HG03175 (cell line): ENCODE measurements around the gene SEL1L2.

Source experiments
- ATAC-seq: cut with Tn5 transposase; IDR thresholded peaks from one replicate; pipeline ENCODE4 v1.9.1; 2021; ENCODE audit warnings: mild to moderate bottlenecking, moderate library complexity; ENCODE audit not compliant: unreplicated experiment

The SEL1L2 gene

GRCh38 chr20:13865791-13866351, 124.5 kb downstream of the SEL1L2 start:
- ATAC-seq: no peak

DNA sequence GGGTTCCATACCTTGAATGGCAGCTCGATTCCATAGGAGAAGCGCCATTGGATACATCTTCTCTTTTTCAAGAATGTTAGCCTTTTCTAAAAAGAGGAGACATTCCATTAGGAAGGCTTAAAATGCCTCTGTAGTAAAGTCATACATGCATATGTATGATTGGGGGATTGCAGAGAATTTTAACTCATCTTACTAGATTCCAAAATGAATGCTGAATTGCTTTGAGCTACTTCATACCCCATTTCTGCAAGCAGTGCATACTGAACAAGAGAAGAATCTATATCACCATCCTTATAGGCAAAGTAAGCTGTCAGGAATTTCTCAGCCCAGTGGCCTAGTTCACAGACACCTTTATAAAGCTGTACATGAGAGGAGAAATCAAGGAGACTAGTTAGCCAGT, 125.3 kb downstream of the SEL1L2 start:
- no peak for ATAC-seq

GRCh38 chr20:13863244-13863643, 127.2 kb downstream of the SEL1L2 start:
- no peak for ATAC-seq

DNA sequence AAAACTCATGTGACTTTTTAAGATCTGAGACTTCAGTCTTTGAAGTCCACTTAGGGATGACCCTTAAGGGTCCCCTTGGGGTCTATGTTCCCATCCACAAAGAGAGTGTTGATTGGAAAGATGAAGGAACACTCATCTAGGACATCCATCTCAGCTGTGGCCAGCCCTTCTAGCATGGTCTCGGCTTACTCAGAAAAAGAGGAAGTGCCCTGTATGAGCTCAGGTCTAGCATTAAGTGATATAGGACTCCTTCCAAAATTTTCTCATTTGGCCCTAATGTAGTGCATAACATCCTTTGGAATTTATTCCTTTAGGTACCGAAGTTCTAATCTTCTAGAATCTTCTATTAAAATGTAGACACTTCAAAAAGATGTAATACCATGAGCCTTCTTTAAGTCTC, 128.2 kb downstream of the SEL1L2 start:
- ATAC-seq: no peak

DNA sequence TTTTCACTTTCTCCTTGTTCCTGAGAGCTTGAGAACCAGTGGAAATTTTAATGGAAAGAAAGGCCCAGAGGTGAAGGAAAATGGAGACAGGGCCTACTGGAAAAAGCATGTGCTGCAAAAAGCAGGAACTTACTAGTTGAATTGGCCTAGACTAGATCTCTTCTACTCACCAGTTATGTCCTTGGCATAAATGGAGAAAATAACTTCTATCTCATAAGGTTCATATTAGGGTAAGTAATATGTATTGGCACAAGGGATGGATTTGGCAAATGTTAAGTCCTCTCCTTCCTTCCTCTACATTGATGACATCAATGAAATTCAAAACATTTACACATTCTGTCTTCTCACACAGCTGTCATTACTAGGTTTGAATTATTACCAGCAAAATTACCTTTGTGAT, 131.5 kb downstream of the SEL1L2 start:
- ATAC-seq: no peak

- ATAC-seq: no peak
Measured at GRCh38 chr20:13858439-13858838, 132.0 kb downstream of the SEL1L2 start.

DNA sequence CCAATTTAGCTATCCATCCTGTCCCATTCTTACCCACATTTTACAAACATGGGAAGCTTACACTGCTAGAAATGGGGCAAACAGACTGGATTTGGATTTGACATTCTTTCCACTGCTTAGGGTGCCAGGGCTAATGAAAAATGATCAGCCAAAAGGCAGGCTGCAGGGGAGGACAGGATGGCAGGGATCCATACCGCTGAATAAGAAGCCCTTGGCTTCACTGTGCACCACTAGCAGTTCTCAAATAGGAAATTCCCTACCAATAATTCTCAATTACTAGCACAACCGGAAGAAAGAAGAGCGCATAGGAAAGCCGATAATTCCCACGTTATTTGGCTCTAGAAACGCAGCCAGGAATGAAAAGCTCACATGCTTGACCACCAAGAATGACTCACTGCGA, 132.5 kb downstream of the SEL1L2 start:
- no peak for ATAC-seq

DNA sequence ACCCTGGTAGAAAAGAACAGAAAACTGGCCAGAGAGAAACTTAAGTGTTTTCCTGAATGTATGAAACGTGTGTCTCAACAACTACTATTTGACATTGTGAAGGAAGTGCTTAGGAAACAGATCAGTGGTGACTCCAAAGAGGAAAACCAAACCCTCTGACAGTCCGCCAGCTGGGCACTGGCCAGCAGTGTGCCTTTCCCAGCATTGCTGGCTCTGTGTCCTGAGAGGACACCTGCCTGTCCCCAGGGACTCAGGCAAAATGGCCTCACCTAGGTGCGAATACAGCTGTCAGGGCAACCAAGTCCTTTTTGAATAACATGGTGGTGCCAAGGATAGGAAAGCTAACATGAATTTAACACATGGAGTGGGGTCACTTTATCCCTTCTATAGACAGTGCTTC, 133.1 kb downstream of the SEL1L2 start:
- ATAC-seq: no peak

DNA sequence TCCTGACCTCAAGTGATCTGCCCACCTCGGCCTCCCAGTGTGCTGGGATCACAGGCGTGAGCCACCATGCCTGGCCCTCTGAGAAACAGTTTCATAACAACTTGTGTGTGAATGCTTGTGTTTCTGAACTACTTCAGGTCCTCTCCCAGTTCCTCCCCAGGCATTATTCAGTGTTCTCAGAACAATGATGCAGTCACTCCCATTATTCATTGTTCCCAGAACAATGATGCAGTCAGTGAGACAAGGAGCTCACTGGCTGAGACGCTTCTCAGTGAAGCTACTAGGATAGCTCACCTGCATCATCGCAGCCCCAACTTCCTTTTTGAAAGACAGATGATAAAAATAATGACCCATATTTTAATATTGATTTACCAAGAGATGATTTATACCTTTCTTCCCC, 134.1 kb downstream of the SEL1L2 start:
- ATAC-seq: no peak

- no peak for ATAC-seq
Measured at GRCh38 chr20:13855613-13856012, 134.8 kb downstream of the SEL1L2 start.

DNA sequence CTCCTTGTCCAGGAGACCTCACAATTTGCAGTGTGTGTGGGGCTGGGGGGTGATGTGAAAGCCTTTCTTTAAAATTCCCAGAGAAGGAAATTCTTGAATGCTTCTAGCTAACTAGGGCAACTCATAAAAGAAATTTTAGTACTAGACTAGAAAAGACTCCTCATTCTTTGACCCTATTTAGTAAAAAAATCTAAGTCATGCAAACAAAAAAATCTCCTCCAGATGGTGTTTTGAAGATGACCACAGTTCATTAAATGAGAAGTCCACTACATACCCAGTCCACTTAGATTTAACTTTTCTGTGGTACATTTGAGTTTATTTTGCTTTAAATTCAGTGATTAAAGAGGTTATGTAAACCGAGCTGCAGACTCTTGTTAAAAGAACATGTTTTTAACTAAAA, 138.1 kb downstream of the SEL1L2 start:
- ATAC-seq: no peak

DNA sequence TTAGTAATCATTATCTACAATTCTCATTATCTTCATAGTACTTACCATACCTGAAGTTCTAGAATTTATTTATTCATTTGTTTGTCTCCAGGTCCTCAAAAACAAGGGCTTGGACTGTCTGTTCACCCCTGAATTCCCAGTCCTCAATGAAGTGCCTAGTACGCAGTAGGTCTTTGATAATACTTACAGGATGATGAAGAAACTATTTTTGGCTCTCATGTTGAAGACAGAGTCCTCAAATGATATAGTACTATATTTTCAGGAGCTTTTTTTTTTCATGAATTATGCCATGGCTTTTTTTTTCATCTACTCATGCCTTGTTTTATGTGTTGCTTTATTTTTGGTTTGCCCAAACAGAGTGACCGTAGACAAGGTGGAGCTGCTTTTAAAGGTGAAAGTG, 139.1 kb downstream of the SEL1L2 start:
- ATAC-seq: no peak

GRCh38 chr20:13844296-13844695, 146.1 kb downstream of the SEL1L2 start:
- no peak for ATAC-seq

DNA sequence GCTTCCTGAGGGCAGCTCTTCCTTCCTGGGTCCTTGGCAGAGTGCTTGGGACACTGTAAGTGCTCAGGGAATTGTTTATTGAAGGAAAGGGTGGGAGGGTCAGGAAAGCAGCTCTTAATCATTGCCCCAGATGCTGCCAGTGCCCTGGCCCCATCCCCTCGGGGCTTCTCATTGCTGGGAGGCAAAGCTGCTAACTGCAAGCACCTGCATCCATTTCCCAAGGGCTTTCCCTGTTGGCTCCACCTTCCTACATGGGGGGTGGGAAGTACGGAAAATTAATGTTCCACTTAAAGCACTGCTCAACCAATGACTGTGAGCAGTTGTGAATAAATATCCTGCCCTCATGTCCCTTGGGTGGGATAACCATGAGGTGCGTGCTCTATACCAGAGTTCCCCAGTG, 149.2 kb downstream of the SEL1L2 start:
- ATAC-seq: no peak

DNA sequence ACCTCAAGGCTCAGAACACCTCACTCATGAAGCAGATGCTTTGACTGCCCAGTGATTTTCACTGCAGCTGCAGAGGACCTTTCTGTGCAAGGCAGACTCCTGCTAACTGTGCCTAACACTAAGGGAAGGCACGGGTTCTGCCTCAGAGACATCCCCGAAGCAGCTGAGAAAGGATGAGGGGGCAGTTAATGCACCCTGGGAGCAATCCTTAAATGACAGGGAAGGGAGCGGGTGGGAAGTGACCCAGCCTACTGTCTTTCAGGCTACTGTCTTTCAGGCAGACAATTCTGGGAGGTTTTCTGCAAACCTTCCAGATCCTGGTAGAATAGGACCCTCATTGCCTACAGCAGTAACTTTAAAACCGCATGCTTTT, 150.3 kb downstream of the SEL1L2 start:
- ATAC-seq: no peak

- ATAC-seq: no peak
Measured at GRCh38 chr20:13839421-13840092, 150.9 kb downstream of the SEL1L2 start.

DNA sequence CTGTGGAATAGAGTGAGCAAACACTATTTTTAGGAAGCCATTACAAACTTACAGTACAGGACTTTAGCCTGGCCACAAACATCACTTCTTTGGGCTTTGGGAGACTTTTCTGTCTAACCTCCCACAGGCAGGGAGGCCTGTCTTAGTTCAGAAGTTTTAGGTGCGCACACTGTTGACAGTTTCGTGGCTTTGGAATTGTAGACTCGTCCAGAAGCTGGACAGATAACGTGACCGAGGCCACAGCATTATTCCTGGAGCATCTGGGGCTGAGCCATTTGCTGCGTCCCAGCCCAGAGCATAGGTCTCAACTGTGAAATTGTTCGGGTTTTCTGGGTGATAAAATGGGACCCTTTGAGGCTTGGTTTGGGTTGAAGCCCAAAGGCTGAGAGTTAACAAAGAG, 151.8 kb downstream of the SEL1L2 start:
- no peak for ATAC-seq

DNA sequence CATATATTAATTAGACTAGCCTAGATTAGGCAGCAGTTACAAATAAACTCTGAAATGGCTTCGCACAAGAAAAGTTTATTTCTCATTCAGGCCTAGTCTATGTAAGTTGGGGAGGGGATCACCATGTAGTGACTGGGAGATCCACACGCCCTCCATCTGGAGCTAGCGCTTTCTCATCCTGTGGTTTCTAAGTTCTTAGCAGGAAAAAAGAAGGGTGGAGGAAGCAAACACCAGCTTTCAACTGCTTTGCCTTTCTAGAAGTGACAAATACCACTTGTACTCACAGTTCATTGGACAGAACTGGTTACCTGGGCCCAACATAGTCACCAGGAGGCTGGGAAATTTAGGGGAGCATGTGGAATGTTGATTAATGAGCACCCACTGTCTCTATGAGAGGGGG, 158.9 kb downstream of the SEL1L2 start:
- ATAC-seq: no peak

DNA sequence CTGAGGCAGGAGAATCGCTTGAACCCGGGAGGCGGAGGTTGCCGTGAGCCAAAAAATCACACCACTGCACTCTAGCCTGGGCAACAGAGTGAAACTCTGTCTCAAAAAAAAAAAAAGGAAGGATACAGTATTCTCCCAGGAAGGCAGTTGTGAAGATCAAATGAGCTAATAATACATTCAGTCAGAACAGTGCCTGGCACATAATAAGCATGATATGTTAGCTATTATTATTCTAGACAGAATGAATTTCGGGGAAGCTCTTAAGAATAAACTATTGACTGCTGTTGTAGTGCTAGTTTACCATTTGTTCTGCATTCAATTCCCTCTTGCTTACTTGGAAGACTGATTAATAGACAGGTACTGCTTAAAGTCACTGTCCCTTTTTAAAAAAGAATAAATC, 164.9 kb downstream of the SEL1L2 start:
- ATAC-seq: no peak

- no peak for ATAC-seq
Measured at GRCh38 chr20:13824459-13824858, 166.0 kb downstream of the SEL1L2 start.

- no peak for ATAC-seq
Measured at GRCh38 chr20:13822459-13822858, 168.0 kb downstream of the SEL1L2 start.

- no peak for ATAC-seq
Measured at GRCh38 chr20:13821876-13822275, 168.5 kb downstream of the SEL1L2 start.
